ENCODE data around the gene LRCH4.

LRCH4 gene

GRCh38 chr7:100609958-100610357 lies 24.0 kb upstream of the LRCH4 start:
- in situ Hi-C loops (cut with HindIII; ENCODE audit: low pct_ligation_motif_present, low pct_unique_long_range_greater_than_20kb, low sequenced_read_pairs) = no loop called here
- DNase-seq = no peak

GRCh38 chr7:100607111-100607510 lies 21.2 kb upstream of the LRCH4 start:
- in situ Hi-C loops (cut with HindIII; ENCODE audit: low pct_ligation_motif_present, low pct_unique_long_range_greater_than_20kb, low sequenced_read_pairs) = no loop called here
- no peak for DNase-seq

- in situ Hi-C loops (cut with HindIII; ENCODE audit: low pct_ligation_motif_present, low pct_unique_long_range_greater_than_20kb, low sequenced_read_pairs) = no loop called here
- no peak for DNase-seq
Observed at GRCh38 chr7:100606313-100606712, 20.4 kb upstream of the LRCH4 start.

- DNase-seq = peak; percentile 45
- in situ Hi-C loops (cut with HindIII; ENCODE audit: low pct_ligation_motif_present, low pct_unique_long_range_greater_than_20kb, low sequenced_read_pairs) = no loop called here
Observed at GRCh38 chr7:100604976-100605911, 19.3 kb upstream of the LRCH4 start.

DNA sequence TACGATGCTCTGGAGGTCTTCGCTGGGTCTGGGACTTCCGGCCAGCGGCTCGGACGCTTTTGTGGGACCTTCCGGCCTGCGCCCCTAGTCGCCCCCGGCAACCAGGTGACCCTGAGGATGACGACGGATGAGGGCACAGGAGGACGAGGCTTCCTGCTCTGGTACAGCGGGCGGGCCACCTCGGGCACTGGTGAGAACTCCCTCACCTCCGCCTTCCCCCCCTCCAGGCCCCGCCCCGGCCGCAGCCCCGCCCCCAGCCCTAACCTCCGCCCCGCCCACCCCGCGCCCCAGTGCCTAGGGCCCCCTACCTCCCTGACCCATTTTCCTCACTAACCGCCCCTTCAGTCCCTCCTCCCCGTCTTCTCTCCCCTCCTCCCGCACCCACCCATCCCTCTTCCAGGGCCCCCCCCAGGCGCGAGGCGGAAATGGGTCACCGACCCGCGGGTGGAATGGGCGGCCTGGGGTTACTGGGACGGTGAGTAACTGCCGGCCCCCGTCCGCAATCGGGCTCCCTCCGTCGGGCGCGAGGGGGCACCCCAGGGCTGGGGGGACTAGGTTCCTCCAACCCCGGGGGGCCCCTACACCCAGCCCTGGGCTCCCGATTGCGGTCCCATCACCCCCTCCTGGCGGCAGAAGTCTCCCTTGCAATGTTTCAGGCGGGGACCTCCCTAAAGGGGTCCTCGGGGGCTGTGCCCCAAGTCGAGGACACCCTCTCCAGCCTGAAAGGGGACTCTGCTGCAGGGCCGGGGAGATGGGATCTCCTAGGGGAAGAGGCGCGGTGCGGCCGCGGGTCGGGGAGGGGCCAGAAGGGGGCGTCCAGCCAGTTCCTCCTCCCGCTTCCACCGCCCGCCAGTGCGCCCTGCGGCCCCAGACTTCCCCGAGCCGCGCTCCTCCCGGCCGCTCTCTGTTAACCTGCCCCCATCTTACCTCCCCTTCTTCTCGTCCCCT lies 18.4 kb upstream of the LRCH4 start:
- peak; percentile 85 for DNase-seq
- in situ Hi-C loops (cut with HindIII; ENCODE audit: low pct_ligation_motif_present, low pct_unique_long_range_greater_than_20kb, low sequenced_read_pairs) = no loop called here

- no peak for DNase-seq
Observed at GRCh38 chr7:100603726-100604027, 17.7 kb upstream of the LRCH4 start.

GRCh38 chr7:100602889-100603725 lies 17.2 kb upstream of the LRCH4 start:
- DNase-seq = no peak
- in situ Hi-C loops (cut with HindIII; ENCODE audit: low pct_ligation_motif_present, low pct_unique_long_range_greater_than_20kb, low sequenced_read_pairs) = no loop called here

More at GRCh38 chr7:100603726-100604027, 17.7 kb upstream of the LRCH4 start:
- in situ Hi-C loops (cut with HindIII; ENCODE audit: low pct_ligation_motif_present, low pct_unique_long_range_greater_than_20kb, low sequenced_read_pairs) = no loop called here

GRCh38 chr7:100600730-100601038 lies 14.8 kb upstream of the LRCH4 start:
- DNase-seq = no peak
- in situ Hi-C loops (cut with HindIII; ENCODE audit: low pct_ligation_motif_present, low pct_unique_long_range_greater_than_20kb, low sequenced_read_pairs) = no loop called here

- DNase-seq = no peak
- in situ Hi-C loops (cut with HindIII; ENCODE audit: low pct_ligation_motif_present, low pct_unique_long_range_greater_than_20kb, low sequenced_read_pairs) = no loop called here
Observed at GRCh38 chr7:100599911-100600729, 14.2 kb upstream of the LRCH4 start.

GRCh38 chr7:100598425-100598824 lies 12.5 kb upstream of the LRCH4 start:
- in situ Hi-C loops (cut with HindIII; ENCODE audit: low pct_ligation_motif_present, low pct_unique_long_range_greater_than_20kb, low sequenced_read_pairs) = no loop called here
- DNase-seq = no peak

GRCh38 chr7:100595188-100595587 lies 9.3 kb upstream of the LRCH4 start:
- in situ Hi-C loops (cut with HindIII; ENCODE audit: low pct_ligation_motif_present, low pct_unique_long_range_greater_than_20kb, low sequenced_read_pairs) = no loop called here
- no peak for DNase-seq

DNA sequence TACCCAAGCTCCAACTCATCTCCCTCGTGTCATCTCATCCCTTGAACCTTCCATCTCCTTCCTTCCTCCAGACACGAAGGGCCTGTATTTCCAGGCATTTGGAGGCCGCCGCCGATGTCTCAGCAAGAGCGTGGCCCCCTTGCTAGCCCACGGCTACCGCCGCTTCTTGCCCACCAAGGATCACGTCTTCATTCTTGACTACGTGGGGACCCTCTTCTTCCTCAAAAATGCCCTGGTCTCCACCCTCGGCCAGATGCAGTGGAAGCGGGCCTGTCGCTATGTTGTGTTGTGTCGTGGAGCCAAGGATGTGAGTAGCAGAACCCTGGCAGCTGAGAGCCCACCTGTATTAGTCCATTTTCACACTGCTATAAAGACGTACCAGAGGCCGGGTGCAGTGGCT lies 5.7 kb upstream of the LRCH4 start:
- DNase-seq = no peak
- in situ Hi-C loops (cut with HindIII; ENCODE audit: low pct_ligation_motif_present, low pct_unique_long_range_greater_than_20kb, low sequenced_read_pairs) = no loop called here

DNA sequence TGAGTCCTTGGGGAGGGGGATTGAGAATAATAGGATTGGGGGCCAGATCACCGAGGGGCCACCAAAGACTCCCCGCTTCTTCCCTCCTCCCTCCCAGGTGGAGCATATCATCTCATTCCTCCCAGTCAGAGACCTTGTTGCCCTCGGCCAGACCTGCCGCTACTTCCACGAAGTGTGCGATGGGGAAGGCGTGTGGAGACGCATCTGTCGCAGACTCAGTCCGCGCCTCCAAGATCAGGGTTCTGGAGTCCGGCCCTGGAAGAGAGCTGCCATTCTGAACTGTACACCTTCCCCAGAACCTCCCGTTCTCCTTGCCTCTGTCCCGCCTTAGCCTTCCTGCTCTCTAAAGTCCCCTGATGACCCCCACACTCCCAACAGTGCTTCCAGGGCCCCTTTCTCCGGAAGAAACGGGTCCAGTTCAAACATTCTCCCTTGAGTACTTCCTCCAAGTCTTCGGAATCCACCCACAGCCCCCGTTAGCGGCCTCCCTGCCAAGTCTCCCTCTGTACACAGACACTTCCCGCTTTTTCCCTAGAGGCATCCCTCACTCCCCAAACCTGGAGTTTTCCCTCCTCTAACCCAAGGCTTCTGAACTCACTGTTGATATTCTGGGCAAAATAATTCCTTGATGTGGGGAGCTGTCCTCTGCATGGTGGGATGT lies 4.3 kb upstream of the LRCH4 start:
- DNase-seq = no peak
- in situ Hi-C loops (cut with HindIII; ENCODE audit: low pct_ligation_motif_present, low pct_unique_long_range_greater_than_20kb, low sequenced_read_pairs) = no loop called here

DNA sequence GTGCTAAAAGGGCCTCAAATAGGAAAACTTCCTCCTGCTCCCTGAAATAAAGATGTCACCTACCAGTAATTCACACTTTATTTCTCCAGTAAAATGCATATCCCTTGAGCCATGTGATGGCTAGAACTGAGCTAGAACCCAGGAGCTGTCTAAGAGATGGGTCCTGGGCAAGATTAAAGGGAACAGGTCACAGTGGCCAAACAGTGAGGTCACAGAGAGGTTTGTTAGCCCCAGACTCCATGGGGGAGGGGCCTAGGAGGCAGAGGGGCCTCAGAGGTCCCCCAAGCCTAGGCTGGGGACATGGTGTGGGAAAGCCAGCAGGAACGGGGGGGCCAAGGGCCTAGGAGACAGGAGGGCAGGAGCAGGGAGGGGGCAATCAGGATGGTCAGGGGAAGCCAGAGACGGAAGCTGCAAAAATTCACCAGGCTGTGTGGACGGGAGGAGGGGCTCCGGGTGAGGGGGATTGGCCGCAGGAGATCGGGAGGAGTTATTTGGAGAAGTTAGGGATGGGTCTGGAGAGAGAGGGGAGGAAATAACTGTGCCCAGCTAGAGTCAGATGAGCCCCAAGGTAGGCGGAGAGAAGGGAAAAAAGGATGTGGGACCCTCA lies 3.5 kb upstream of the LRCH4 start:
- no peak for DNase-seq
- in situ Hi-C loops (cut with HindIII; ENCODE audit: low pct_ligation_motif_present, low pct_unique_long_range_greater_than_20kb, low sequenced_read_pairs) = no loop called here

- DNase-seq = peak; percentile 60
Observed at GRCh38 chr7:100588438-100588837, 2.5 kb upstream of the LRCH4 start.

GRCh38 chr7:100586266-100587025 lies 517 bp upstream of the LRCH4 start, which contains the start of gene FBXO24:
Gene FBXO24 (plus strand): TSS chr7:100586328. CDS start chr7:100586626, 298 bp downstream.
- in situ Hi-C loops (cut with HindIII; ENCODE audit: low pct_ligation_motif_present, low pct_unique_long_range_greater_than_20kb, low sequenced_read_pairs) = no loop called here
- DNase-seq = peak; percentile 100

More at GRCh38 chr7:100588438-100588837, 2.5 kb upstream of the LRCH4 start:
- in situ Hi-C loops (cut with HindIII; ENCODE audit: low pct_ligation_motif_present, low pct_unique_long_range_greater_than_20kb, low sequenced_read_pairs) = no loop called here
